HG03025 (cell line): ENCODE measurements around the gene KREMEN1.
"Not testable (repeated sequence)": the region's sequence is repeated elsewhere in the genome, so short reads cannot be mapped to it uniquely, and the experiment has no call there.

ENCODE experiments used
- ATAC-seq: cut with Tn5 transposase; IDR thresholded peaks from one replicate; pipeline ENCODE4 v1.9.1; 2021; ENCODE audit warnings: mild to moderate bottlenecking, moderate library complexity; ENCODE audit not compliant: unreplicated experiment, low FRiP score

KREMEN1 gene, protein sequence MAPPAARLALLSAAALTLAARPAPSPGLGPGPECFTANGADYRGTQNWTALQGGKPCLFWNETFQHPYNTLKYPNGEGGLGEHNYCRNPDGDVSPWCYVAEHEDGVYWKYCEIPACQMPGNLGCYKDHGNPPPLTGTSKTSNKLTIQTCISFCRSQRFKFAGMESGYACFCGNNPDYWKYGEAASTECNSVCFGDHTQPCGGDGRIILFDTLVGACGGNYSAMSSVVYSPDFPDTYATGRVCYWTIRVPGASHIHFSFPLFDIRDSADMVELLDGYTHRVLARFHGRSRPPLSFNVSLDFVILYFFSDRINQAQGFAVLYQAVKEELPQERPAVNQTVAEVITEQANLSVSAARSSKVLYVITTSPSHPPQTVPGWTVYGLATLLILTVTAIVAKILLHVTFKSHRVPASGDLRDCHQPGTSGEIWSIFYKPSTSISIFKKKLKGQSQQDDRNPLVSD

DNA sequence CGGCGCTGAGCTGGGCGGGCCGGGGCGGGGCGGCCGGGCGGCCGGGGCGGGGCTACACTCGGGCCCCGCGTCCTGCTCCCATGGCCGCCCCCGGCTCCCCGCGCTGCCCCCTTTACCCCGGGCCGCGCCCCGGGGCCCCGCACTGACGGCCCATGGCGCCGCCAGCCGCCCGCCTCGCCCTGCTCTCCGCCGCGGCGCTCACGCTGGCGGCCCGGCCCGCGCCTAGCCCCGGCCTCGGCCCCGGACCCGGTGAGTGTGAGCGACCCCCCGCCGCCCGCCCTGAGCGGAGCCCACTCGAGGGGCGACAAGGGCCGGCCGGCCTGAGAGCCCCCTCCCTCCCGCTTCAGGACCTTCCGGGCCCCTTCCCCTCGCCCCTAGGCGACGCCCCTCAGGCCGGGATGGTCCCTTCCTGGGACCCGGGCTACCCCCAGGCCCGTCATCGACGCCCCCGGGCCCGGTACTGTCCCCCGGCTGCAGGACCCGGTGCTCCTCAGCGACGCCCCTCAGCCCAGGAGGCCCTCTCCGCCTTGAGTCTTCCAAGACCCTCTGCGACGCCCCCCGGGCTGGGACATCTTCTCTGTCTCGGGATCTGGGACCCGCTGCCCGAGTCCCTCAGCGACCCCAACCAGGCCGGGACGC, at the start of gene KREMEN1:
Gene KREMEN1 (plus strand): TSS at position 57 of the 639 bp plus-strand sequence. CDS start 96 bp downstream, at position 153.
- peak; percentile 11 for ATAC-seq

DNA sequence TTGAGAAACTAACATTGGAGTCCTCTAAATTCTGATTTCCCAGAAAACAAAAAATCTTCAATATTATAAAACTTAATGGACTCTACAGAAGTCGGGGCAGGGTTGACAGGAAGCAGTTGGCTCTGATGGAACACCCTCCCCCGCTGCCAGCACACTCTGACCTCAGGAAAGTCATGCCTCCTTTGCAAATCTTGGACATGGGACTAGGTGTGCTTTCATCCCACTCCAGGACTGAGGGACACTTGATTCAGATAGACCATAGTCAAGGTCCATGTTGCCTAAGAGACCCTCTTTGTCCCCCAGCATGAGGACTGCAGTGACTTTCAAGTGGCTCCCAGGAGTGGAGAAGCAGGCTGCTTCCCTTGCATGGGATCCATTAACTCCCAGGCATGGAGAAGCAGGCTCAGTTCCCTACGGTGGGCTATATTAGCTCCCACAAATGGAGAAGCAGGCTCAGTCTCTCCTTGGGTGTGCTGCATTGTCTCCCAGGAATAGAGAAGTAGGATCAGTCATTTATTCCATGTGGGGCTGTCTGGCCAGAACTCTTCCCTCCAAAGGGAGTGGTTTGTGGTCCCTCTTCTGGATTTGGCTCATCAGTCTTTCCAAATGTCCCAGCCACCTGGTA, 49.6 kb upstream of the KREMEN1 start:
- ATAC-seq = no peak

DNA sequence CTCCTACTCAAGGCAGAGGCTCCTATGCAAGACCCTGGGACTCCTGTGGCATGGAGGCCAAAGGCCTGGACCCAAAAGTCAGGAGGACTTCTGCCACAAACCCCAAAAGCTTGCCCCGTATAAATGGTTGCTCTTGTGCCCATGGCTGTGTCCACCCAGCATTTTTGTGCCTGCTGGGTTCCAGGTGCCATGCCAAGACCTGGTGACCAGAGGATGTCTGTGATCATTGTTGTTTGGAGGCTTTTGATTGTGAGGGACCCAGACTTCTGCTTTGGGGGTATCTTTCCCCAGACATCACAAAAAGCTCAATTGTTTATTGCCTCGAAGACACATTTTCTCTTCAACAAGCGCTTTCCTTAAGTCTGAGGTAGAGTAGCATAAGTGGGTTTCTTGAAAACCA, 46.3 kb upstream of the KREMEN1 start:
- no peak for ATAC-seq

DNA sequence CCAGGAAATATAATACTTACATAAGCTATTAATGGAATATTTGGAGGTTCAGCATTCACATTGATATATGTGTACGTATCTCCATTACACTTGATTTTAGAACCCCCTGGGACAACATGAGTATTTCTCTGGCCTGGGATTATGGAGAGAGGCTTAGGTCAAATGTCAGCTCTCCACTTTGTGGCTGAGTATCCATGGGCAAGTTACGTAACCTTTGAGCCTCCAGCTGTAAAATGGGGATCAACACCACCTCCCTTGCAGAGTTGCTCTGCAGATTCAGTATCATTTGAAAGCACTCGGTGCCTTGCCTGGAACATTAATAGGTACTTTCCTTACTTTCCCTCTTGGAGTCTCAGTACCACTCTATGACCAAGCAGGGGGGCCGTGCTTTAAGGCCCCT, 44.4 kb upstream of the KREMEN1 start:
- ATAC-seq = no peak

DNA sequence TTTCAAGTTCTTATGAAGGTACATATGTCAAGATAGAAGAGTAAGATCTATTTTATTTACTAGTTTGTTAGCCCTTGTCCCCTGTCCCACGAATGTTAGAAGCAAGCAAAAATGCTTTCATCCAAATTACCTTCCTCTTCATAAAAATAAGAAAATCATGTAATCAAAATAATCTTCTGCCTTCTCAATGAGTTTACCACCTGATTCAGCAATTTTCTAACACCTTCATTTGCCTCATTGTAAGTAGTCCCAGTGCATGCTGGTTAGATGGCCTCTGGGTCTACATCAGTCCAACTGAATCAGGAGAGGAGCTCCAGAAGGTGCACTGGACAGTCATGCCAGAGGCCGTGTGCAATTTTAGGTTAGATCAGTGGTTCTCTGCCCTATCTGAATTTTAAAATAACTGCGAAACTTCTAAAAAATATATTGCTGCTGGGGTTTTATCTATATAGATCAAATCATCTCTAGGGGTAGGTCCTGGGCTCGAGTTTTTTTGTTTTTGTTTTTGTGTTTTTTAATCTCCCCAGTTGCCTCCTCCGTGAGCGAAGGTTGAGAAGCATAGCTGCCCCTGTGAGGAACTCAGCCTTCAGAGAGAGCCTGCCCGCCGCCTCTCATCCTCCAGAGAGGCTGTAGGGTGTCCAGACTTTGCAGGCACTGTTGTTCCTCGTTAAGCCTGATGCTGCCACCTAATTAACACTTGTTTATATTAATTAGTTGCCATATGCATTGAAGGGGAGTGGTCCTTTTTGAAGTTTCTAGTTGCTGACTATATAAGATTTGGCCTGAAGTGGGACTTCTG, 43.4 kb upstream of the KREMEN1 start:
- ATAC-seq = no peak

DNA sequence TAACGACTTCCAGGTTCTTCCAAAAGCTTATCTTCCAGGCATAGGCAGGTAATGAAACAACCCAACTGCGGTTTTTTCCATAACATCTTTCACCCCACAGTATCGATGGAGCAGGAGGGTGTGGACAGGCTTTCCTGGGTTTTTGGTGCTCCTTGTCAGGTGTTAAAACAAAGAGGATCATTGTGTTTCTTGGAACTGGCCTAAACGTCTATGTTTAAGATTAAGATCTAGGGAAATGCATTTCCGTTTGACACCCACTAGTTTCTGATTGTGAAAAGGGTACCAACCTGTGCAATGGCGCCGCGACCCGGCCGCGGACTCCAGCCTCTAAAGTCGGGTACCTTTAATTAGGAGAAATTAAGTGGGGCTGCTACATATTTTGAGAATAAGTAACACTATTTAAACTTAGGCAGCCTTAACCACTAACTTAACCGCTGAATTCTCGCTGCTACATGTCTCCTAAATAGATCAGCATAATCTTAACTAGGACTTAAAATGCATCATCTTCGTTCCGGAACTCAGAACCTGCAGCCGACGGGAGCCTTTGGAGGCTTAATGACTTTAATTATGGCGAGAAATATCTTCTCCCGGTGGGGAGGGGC, 42.7 kb upstream of the KREMEN1 start:
- no peak for ATAC-seq

DNA sequence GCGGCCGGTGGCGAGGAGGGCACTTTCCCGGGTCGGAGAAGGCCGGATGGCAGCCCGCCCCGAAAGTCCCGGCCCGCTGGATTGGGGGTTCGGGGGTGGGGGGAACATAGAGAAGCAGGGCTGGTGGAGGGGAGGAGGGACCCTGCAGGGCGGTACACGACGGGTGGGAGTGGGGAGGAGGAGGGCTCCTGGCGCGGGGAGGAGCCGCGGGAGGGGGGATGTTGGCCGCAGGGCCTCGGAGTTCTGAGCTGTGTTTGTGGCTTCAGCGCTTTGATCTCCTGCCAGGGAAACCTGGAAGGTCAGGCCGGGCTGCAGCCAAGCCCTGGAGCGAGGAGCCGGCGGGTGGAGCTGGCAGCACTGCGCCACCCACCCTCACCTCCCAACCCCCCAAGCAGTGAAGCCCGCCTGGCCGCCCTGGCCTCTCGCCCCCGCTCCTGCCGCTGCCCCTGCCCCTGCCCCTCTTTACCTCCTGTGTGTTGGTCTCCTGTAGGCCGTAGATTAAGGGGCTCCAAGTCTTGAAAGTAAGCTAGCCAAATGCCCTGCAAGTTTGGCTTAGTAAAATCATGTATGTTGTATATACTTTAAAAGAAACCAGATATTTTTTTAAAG, 42.1 kb upstream of the KREMEN1 start:
- no peak for ATAC-seq

DNA sequence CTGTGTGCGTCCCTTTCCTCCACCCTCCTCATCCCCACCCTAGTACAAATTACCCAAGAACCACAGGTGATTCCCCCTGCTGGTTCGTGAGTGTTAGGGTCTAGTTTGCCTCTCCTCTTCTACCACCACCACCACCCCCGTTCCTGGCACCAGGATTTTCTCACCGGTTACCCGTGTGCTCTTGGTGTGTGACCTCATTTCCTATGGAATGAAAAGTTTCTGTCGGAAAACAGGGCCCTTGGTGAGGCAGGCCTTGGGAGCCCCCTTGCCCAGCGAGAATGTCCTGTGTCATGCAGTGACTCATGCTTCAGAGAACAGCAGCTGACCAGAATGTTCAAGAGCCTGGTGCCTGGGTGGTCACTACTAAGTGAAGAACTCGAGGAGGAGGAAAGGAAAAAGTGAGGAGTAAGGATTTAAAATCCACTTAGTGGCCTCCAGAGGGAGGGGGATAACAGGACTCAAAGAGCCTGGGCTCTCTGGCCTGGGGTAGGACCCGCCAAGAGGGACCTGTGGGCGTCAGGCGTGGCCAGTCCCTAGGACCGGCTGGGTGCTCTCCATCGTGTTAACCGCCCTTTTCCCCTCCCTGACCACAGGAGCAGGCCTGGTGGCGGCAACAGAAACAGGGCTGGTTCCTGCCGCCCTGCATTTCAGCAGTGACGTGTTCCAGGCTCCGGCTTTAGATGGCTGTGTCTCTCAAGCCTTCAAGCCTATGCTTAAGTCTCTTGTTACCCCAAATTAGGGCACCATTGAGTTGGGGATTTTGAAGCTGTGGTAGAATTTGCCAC, 41.4 kb upstream of the KREMEN1 start:
- no peak for ATAC-seq

DNA sequence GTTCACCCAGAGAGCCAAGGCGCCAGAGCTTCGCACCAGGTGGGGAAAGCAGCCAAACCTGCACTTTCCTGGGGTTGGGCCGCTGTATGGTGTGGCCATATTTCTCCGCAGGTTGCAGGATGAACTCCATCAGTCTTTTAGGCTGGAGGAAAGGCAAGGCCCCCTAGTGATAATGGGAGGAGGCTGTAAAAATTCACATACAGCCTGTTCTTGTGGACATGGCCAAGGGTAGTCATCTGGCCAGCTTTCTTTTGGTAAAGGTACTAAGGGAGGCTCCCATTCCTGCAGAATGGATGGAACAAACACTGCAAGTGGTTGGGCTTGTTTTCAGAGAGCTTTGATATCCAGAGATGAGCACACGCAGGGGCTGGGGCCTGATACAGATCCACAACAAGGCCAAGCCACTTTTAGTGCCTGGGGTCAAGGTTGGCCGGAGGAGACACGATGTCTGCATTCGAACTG, 40.8 kb upstream of the KREMEN1 start:
- ATAC-seq = no peak

DNA sequence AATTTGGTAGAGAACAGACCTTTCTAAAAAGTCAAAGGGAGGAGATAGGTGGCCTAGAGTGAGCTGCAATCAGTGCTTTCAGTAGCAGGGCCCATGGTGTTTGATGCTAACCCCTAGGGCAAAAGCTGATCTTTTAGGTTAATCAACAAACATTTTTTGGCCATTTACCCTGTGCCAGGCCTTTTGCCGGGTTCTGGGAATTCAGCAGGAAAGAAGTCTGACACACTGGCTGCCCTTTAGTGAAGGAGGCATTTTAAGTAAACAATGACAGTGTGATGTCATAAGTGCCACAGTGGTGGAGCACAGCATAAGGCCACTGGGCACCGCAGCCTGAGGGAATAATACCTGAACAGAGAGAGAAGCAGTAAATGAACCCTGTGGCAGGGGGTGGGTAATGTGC, 40.3 kb upstream of the KREMEN1 start:
- no peak for ATAC-seq

DNA sequence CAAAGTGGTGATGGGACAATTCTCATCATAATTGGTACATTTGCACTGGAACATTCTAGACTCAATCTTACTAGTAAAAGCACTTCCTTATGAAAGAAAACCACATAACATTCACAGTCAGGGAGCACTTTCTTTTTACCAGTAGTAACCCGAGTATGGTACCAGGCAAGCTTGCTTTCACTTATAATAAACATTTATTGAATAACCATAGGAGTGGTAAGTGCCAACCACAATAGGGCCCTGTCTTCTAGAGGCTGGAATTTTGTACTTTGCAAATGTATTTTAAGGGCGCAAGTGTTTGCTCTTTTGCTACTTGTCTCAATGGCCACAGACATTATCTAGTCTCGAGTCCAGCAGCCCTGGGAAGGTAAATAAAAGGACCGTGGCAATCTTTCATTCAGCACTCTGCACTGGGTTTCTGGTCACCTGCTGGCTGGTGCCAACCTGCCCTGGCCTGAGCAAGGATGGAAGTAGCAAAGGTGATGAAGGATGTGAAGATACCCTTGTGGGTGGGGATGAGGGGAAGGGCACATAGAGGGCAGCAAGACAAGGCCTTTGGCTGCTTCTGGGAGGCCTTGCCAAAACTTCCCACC, 35.4 kb upstream of the KREMEN1 start:
- no peak for ATAC-seq

DNA sequence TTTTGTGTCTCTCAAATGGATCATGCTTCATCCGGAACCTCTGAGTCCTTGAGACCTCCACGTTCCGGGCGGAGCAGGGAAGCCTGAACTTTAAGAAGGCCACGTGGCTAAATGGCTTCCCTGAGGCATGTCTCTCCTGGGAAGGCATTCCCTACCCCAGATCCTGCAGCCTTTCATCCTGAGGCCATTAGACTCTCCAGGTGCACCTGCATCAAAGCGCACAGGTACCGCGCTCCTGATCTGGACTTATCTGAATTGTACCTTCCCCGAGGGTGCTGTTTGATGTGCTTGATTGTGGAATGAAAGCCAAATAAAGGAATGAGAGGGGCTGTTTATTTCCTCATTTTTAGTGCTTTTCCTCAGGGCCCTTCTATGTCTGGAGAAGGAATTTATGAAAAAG, 33.7 kb upstream of the KREMEN1 start:
- no peak for ATAC-seq

DNA sequence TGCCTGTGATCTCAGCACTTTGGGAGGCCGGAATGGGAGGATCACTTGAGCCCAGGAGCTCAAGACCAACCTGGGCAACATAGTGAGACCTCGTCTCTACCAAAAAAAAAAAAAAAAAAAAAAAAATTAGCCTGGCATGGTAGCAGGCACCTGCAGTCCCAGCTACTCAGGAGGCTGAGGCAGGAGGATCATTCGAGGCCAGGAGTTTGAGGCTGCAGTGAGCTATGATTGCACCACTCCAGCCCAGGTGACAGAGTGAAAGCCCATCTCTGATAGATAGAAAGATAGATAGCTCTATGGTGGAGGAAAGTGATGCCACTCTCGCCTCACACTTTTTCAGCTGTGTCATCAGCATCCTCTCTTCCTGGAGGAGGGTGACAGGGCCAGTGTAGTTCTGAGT, 33.2 kb upstream of the KREMEN1 start:
- ATAC-seq = not testable (repeated sequence)

DNA sequence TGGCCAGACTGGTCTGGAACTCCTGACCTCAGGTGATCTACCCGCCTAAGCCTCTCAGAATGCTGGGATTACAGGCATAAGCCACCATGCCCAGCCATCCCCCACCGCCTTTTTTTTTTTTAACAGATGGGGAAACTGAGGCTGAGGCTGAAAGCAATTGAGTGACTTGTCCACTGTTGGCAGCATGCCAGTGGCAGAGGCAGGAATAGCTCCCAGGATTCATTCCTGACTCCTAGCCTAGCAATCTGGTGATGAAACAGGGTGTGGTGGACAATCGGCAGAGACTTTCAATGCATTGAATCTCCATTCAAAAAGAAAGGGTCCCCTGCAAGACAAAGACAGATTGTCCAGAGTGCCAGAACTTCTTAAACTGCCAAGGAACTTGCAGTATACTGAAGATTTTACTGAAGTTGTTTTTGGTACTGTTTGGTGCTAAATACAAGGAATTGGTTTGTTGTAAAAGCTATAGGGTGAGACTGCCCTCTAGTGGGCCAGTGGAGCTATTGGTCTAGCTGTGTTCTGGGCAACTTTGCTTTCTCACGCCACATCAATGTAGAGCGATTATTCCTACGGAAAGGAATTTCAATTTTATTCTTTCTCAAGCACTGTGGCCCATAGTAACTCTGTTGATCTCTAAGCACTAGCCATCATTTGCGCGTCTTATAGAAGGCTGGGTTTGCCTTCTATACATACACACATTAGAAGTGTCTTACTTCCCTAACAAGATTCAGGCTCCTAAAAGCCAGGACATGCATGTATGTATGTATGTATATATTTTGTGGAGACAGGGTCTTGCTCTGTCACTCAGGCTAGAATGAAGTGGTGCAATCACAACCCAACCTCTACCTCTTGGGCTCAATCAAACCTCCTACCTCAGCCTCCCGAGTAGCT, 32.2 kb upstream of the KREMEN1 start:
- ATAC-seq = no peak

DNA sequence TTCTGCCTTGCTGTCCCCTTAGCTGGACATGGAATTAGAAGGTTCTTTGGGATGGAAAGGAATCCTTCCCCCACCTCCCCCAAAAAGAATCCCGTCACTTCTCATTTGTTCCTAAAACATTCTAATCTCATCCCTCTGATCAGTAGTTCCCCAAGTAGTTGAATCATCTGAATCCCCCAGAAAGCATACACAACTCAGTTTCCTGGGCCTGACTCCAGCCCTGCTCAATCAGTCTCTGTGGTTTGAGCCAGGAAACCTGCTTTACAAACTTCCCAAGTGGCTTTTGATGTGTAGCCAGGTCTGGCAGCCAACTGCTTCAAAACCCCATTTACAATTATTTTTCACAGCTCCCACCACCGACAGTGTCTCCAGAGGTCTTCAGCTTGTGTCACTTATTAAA, 31.4 kb upstream of the KREMEN1 start:
- no peak for ATAC-seq

DNA sequence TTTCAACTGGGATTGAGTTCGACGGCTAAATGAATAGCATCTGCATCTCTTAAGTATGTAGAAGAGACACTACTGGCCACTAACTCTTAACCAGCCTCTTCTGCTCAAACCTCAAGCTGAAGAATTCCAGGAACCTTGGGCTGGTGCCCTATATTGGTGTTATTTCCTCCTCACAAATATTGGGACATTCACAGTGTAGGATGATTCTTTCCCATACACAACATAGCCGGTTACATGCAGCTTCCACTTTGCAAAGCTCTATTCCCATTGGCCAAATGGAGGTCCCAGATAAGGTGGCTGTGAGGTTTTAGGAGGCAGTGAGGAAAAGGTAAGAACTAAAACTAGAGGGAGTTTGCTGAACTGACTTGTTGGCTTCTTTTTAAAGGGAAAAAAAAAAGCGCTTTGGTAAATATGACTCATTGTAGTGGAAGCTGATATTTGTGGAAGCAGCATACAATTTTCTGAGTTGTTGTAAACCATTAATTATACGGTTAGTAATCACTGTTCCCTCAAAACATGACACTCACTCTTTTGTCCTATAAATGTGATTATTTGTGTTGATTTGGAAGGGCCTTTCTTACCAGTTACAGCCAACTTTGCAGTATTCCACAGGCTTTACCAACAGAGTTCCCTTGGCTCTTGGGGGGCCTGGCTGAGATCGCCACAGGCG, 28.8 kb upstream of the KREMEN1 start:
- no peak for ATAC-seq

DNA sequence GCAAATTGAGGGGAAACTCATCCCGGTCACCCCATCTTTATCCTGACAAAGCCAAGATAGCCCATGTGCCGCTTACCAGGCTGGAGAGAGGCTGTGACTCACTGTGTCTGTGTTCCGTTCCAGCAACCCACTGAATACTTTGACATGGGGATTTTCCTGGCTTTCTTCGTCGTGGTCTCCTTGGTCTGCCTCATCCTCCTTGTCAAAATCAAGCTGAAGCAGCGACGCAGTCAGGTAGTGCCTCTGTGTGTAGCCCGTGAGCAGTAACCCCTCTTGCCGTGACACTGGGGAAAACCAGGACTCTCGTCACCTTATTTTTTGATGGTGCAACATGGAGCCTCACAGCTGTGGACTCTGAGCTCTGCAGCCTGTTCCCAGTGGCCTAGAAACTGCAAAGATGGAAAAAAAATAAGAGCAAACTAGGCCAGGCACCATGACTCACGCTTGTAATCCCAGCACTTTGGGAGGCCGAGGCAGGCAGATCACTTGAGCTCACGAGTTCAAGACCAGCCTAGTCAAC, 28.1 kb upstream of the KREMEN1 start:
- ATAC-seq = no peak
